Measurements from ENCODE around the gene PAX5. TPM values are rescaled to one million over a fixed set of nuclear protein-coding genes. Genes with fewer than 3 reads are reported as not detected.

PAX5 gene
- polyA plus RNA-seq, 1 donor from 2014 or later = not detected

DNA sequence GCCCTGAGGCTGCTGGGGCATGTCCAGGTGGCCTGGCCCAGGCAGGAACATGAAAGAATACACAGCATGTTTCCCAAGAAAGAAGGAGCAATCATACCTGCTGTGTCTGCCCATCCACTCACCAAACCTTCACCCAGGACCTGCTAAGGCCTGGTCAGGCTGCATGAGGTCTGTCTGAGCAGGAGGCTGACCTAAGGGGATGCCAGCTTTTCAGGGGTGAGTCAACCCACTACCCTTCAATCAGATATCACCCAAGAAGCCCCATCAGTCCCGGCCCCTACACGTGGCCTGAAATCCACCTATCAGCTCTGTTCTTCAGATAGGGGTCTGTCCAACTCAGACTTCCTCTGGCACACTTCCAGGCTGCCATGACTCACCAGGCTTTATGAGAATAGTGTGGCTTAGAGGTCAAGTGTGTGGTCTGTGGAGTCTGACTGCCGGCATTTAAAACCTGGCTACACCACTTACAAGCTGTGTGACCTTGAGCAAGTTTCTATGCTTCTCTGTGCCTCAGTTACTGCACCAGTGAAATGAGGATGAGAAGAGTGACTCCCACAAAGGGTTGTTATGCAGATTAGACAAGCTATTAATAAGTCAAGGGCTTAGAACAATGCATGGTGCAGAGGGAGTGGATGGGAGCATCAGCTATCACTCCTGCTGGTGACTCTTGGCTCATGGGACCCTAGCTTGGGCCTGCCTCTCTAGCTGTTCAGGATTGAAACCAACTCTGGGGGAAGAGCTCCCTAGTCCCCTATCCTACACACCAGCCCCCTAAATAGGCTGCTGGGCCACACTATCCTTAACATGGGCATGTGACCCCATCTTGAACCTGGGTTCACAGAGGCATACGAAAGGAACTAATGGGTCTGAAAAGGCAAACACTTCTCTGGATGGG is 130.3 kb downstream of the PAX5 start:
- Histone ChIP-seq H2AFZ (ENCODE audit: low read depth, low read length) (no peak overlapping the region), H3K27me3 (ENCODE audit: insufficient read depth, low read depth, low read length) (no peaks in the 10 kb centered on the region), H3F3A (ENCODE audit: insufficient read depth, low read length, poor library complexity, severe bottlenecking) (no peaks in the 10 kb centered on the region), H3K27ac (ENCODE audit: low read length) (no peak overlapping the region), H3K79me2 (replicated peaks; ENCODE audit: insufficient read depth, low read length) (no peaks in the 10 kb centered on the region), H3K36me3 (ENCODE audit: insufficient read depth, low read length) (no peaks in the 10 kb centered on the region), H4K20me1 (ENCODE audit: insufficient read depth) (no peaks in the 10 kb centered on the region), H3K9ac (ENCODE audit: low read length) (no peak overlapping the region), H3K9me3 (ENCODE audit: low read length) (no peaks in the 10 kb centered on the region), H3K4me3 (ENCODE audit: low read length) (no peak overlapping the region), H3K4me2 (ENCODE audit: low read length) (no peak overlapping the region), H3K9me2 (ENCODE audit: insufficient read depth, low read length) (no peaks in the 10 kb centered on the region)
- TF ChIP-seq, protein P1, sequence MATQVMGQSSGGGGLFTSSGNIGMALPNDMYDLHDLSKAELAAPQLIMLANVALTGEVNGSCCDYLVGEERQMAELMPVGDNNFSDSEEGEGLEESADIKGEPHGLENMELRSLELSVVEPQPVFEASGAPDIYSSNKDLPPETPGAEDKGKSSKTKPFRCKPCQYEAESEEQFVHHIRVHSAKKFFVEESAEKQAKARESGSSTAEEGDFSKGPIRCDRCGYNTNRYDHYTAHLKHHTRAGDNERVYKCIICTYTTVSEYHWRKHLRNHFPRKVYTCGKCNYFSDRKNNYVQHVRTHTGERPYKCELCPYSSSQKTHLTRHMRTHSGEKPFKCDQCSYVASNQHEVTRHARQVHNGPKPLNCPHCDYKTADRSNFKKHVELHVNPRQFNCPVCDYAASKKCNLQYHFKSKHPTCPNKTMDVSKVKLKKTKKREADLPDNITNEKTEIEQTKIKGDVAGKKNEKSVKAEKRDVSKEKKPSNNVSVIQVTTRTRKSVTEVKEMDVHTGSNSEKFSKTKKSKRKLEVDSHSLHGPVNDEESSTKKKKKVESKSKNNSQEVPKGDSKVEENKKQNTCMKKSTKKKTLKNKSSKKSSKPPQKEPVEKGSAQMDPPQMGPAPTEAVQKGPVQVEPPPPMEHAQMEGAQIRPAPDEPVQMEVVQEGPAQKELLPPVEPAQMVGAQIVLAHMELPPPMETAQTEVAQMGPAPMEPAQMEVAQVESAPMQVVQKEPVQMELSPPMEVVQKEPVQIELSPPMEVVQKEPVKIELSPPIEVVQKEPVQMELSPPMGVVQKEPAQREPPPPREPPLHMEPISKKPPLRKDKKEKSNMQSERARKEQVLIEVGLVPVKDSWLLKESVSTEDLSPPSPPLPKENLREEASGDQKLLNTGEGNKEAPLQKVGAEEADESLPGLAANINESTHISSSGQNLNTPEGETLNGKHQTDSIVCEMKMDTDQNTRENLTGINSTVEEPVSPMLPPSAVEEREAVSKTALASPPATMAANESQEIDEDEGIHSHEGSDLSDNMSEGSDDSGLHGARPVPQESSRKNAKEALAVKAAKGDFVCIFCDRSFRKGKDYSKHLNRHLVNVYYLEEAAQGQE (IDR thresholded peaks at IDR 0.05; ENCODE audit: borderline replicate concordance) = no peak
- TF ChIP-seq SMC3 (conservative IDR thresholded peaks at IDR 0.05; ENCODE audit: poor library complexity) = no peak
- no peak for TF ChIP-seq MXI1 (conservative IDR thresholded peaks at IDR 0.05; ENCODE audit: poor library complexity, severe bottlenecking)
- no peak for TF ChIP-seq EZH2 (IDR thresholded peaks at IDR 0.05; ENCODE audit: borderline replicate concordance, insufficient read depth, low read length, poor library complexity, severe bottlenecking)
- TF ChIP-seq TAF1 (IDR thresholded peaks at IDR 0.05; ENCODE audit: low read depth) = no peak
- TF ChIP-seq RAD21 (conservative IDR thresholded peaks at IDR 0.05) = no peak
- TF ChIP-seq EP300 (conservative IDR thresholded peaks at IDR 0.05; ENCODE audit: poor library complexity, severe bottlenecking) = no peak
- TF ChIP-seq CTCF (IDR thresholded peaks at IDR 0.05; ENCODE audit: poor library complexity, severe bottlenecking) = no peak
- TF ChIP-seq POLR2AphosphoS5 (IDR thresholded peaks at IDR 0.05) = no peak

GRCh38 chr9:36902861-36903524 is 131.1 kb downstream of the PAX5 start:
- H4K20me1 ChIP-seq (ENCODE audit: insufficient read depth) = no peaks in the 10 kb centered on the region
- H3F3A ChIP-seq (ENCODE audit: insufficient read depth, low read length, poor library complexity, severe bottlenecking) = no peaks in the 10 kb centered on the region
- H3K4me2 ChIP-seq (ENCODE audit: low read length) = no peak overlapping the region
- no peaks in the 10 kb centered on the region for H3K79me2 ChIP-seq (replicated peaks; ENCODE audit: insufficient read depth, low read length)
- no peaks in the 10 kb centered on the region for H3K9me2 ChIP-seq (ENCODE audit: insufficient read depth, low read length)
- TF ChIP-seq, protein P1 (IDR thresholded peaks at IDR 0.05; ENCODE audit: borderline replicate concordance) = no peak
- TF ChIP-seq TAF1 (IDR thresholded peaks at IDR 0.05; ENCODE audit: low read depth) (no peak), CTCF (IDR thresholded peaks at IDR 0.05; ENCODE audit: poor library complexity, severe bottlenecking) (no peak), EZH2 (IDR thresholded peaks at IDR 0.05; ENCODE audit: borderline replicate concordance, insufficient read depth, low read length, poor library complexity, severe bottlenecking) (no peak), EP300 (conservative IDR thresholded peaks at IDR 0.05; ENCODE audit: poor library complexity, severe bottlenecking) (no peak), MXI1 (conservative IDR thresholded peaks at IDR 0.05; ENCODE audit: poor library complexity, severe bottlenecking) (no peak)
- no peak overlapping the region for H3K4me3 ChIP-seq (ENCODE audit: low read length)
- H3K36me3 ChIP-seq (ENCODE audit: insufficient read depth, low read length) = no peaks in the 10 kb centered on the region
- H3K9ac ChIP-seq (ENCODE audit: low read length) = no peak overlapping the region
- no peaks in the 10 kb centered on the region for H3K9me3 ChIP-seq (ENCODE audit: low read length)
- no peaks in the 10 kb centered on the region for H3K27me3 ChIP-seq (ENCODE audit: insufficient read depth, low read depth, low read length)
- H3K27ac ChIP-seq (ENCODE audit: low read length) = no peak overlapping the region
- H2AFZ ChIP-seq (ENCODE audit: low read depth, low read length) = no peak overlapping the region
